Coronary artery (tissue), 2 donors: ENCODE measurements around the gene NTF3.

Experiments used
- DNase-seq: peaks from one replicate; pipeline ENCODE4 v3.0.0-alpha.2; 2017; ENCODE audit warnings: low spot score
- H3K27ac ChIP-seq, 2 donors: fragments of 200-600 bp; sonication (generic); one replicate each; pipeline ENCODE4 v1.5.1; 2016 to 2019
- H3K4me3 ChIP-seq: fragments of 200-600 bp; sonication (generic); 2 replicates; pipeline ENCODE4 v1.5.1; 2016; ENCODE audit warnings: mild to moderate bottlenecking, moderate library complexity
- CTCF ChIP-seq: fragments of 200-600 bp; sonication (generic); IDR thresholded peaks from one replicate; pipeline ENCODE4 v1.5.1; 2019; ENCODE audit warnings: antibody characterized with exemption

The NTF3 gene

GRCh38 chr12:5439371-5439771 is 7.5 kb downstream of the NTF3 start:
- DNase-seq = no peak
- Histone ChIP-seq H3K4me3 (no peak overlapping the region), H3K27ac (peak overlapping the region in 1 of 2 donors; percentile 94)
- TF ChIP-seq CTCF = no peak

- no peak for TF ChIP-seq CTCF
- H3K4me3 ChIP-seq = no peak overlapping the region
Measured at GRCh38 chr12:5439788-5440300, 7.9 kb downstream of the NTF3 start.

GRCh38 chr12:5440978-5441377 is 9.1 kb downstream of the NTF3 start:
- TF ChIP-seq CTCF = no peak
- H3K27ac ChIP-seq = no peak overlapping the region
- DNase-seq = no peak
- no peak overlapping the region for H3K4me3 ChIP-seq

More at GRCh38 chr12:5439788-5440300, 7.9 kb downstream of the NTF3 start:
- DNase-seq = no peak
- H3K27ac ChIP-seq = no peak overlapping the region

GRCh38 chr12:5441497-5442236 is 9.8 kb downstream of the NTF3 start:
- Histone ChIP-seq H3K27ac (peak overlapping the region in 1 of 2 donors; percentile 24), H3K4me3 (no peak overlapping the region)
- no peak for TF ChIP-seq CTCF
- no peak for DNase-seq

- peak overlapping the region in 1 of 2 donors; percentile 24 for H3K27ac ChIP-seq
- no peak overlapping the region for H3K4me3 ChIP-seq
- peak; percentile 54 for TF ChIP-seq CTCF
- DNase-seq = no peak
Measured at GRCh38 chr12:5442251-5443006, 10.5 kb downstream of the NTF3 start.

- no peak for TF ChIP-seq CTCF
- no peak for DNase-seq
- no peak overlapping the region for H3K4me3 ChIP-seq
- no peak overlapping the region for H3K27ac ChIP-seq
Measured at GRCh38 chr12:5444520-5444919, 12.6 kb downstream of the NTF3 start.
